Erythroblast (primary cell): Measurements from ENCODE around the gene ABCC12.

Experiments
- DNase-seq, 2 experiments: peaks; one replicate each; lab custom pipeline; 2025; lab: John Stamatoyannopoulos, UW
- GATA1 ChIP-seq: IDR thresholded peaks from 2 replicates; pipeline ENCODE4 v1.6.1; 2011; ENCODE audit warnings: low read depth, mild to moderate bottlenecking, control low read depth, low read length, moderate library complexity
- POLR2A ChIP-seq: IDR thresholded peaks from 2 replicates; pipeline ENCODE4 v1.6.1; 2011; ENCODE audit warnings: mild to moderate bottlenecking, low read length

The ABCC12 gene

DNA sequence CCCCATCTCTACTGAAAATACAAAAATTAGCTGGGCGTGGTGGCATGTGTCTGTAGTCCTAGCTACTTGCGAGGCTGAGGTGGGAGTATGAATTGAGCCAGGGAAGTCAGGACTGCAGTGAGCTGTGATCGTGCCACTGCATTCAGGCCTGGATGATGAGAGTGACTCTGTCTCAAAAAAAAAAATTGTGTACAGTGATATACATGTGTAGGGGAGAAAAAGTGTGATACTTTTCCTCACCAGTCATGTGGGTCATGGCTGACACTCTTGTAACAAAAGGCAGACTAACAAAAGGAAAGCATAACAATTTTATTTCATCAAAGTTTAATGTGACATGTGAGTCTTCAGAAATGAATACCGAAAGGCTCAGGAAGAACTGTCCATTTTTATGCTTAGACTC, 2.0 kb upstream of the ABCC12 start:
- no peak for DNase-seq
- TF ChIP-seq GATA1 (no peak), POLR2A (no peak)

DNA sequence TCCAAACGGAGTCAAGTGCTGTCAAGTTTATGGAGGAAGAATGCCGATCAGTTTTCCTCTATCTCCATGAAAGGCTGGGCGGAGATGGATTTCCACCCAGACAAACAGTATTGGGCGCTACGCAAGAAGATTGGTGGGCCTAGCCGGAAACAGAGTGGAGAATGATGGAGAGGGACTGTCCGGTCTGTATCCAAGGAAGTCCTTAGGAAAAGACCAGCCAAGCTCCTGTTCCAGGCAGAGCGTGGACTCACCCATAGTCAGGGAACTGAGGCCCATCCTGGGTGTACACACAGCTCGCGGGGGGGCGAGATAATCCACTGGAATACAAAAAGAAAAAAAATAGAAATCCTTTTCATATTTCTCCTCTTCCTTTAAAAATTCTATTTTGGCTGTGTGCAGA, 1.5 kb upstream of the ABCC12 start:
- no peak for TF ChIP-seq POLR2A
- TF ChIP-seq GATA1: no peak
- no peak for DNase-seq

DNA sequence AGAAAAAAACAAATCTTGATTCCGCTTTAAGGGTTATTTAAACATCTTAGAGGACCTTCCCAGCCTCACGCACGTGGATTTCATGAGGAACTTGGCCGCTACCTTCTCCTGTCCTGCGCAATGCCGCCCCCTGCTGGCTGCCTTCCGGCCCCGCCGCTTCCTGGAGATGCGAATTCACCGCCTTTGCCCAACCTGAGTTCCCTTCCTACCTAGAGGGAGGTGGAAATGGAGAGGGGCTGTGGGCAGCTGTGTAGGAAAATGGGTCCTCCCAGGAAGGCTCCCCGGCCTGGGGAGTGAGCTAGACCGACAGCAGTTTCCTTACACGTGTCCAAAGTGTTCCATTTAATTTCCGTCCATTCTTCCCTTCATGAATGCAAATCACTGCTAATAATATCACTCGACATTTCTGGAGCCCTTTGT, 1.0 kb upstream of the ABCC12 start:
- peak; percentile 64 to 83 for DNase-seq

DNA sequence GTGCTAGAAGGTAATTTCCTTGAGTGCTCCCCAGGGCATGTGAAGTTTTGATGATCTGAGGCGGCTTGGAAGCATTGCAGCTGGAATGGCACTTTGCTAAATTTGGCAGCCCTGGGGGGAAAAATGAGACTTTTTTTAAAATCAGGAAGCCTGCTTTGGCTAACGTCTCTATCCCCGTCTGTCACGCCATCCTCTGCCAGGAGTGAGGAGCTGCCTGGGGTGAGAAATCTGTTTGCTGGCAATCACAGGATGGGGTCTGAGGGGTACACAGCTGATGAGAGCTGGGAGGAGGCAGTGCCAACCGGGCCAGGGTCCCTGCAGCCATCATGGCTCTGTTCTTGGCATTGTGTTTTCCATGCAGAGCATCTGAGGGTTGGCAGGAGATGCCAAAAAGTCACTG, 2.0 kb downstream of the ABCC12 start:
- no peak for TF ChIP-seq GATA1
- no peak for TF ChIP-seq POLR2A
- no peak for DNase-seq

More for the DNA sequence above, 1.0 kb upstream of the ABCC12 start:
- TF ChIP-seq GATA1 (no peak), POLR2A (no peak)

DNA sequence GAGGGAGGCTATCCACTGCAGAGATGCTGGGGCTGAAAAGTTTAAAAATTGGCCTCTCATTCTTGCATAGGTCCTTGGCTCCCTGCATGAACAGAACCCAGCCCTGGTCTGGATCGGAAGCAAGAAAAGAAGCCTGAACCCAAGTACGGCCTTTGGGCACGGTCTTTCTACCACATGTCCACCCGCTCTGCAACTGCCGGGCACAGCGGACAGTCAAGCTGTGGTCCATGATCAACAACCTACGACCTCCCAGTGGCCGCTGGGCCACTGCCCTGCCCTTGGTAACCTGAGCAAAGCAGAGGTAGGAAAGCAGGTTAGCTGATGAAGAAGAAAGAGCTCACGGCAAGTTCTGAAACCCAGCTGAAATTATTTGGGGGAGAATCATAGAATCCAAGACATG, 3.6 kb downstream of the ABCC12 start:
- no peak for TF ChIP-seq POLR2A
- TF ChIP-seq GATA1: no peak

DNA sequence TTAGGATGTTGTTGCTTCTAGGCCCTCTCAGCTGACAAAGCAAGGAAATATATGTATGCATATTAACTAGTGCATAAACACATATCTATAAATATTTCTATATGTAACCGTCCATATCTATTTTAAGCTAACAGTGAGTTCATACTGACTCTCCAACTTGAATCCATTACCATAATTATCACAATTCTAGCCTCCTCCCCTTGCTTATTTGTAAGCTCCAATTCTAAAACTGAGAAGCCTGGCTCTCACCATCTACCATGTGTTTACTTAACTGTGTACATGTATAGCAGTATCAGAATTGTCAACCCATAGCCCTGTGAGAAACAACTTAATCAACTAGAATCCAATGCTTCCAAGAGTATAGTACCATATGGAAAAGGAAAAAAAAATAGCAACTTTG, 5.1 kb downstream of the ABCC12 start:
- no peak for TF ChIP-seq GATA1
- no peak for TF ChIP-seq POLR2A
- no peak for DNase-seq

More for the DNA sequence above, 3.6 kb downstream of the ABCC12 start:
- DNase-seq: no peak

DNA sequence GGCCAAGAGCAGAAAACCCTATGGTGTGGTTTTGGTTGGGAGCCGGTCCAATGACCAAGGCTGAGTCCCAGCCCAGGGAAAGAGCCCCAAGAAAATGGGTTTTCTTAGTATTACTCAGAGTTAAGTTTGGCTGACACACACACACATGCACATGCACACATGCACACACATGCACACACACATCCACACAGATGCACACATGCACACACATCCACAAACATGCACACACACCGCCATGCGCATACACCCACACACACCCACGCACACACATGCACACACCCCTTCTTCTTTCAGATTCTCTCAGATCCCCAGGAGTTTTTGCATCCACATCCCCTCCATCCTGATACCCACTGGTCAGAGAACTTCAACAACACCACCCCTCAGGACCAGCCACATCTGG, 9.1 kb downstream of the ABCC12 start:
- no peak for TF ChIP-seq POLR2A
- DNase-seq: no peak

DNA sequence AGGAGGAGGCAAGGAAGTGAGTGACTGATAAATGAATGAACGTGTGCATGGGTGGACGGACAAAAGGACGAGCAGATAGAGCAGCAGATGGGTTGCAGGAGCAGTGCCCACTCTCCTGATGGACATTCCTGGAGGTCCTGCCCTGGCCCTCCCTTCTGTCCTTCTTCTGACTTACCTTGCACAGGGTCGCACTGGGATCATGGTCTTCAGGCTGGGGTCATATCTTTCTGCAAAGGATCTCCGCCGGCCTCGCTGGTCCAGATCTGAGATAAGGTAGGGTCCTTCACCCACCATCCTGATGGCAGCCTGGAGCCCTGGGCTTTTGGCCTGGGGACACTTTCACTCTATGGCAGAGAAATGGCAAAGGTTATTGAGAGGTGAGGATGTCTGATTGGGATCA, 9.7 kb downstream of the ABCC12 start:
- TF ChIP-seq POLR2A (no peak), GATA1 (no peak)
- DNase-seq: no peak

DNA sequence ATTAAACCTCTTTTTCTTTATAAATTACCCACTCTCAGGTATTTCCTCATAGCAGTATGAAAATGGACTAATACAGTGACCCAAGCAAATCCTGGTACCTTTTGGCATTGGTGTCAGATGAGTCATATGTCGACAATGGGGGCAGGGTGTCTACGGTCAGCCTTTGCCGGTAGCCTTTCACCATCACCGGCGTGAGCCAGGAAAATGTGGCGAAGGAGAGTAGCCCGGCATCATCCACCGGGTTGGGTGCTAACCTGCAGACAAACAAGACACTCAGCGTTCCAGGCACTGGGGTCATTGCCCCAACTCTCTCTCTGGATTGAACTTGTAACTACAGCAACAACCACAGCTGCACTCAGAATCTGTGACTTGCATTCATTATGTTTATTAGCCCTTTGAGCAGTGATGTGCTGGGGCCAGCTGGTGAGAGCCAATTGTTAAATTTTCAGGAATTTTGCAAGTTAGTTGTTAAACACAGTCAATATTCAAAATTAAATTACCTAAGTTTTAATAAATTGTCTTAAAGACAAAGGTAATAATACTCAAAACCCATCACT, 11.9 kb downstream of the ABCC12 start:
- TF ChIP-seq POLR2A (no peak), GATA1 (no peak)
- DNase-seq: no peak

DNA sequence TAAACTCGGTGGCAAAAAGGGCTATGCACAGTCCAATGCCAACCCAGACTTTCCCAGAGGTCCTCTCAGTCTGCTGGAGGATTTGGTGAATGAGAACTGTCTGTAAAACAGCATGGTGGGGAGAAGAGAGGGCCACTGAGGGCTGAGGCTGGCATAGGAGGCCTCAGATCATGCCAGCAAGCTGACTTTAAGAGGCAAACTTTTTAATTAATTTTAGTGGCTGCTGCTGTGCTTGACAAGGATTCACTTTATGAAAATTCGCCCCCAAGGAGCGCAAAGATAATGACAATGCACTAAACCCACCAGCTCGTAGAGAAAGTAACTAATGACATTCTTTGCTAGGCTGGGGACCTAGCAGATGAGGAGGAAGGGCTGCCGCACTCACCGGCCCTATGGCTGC, 15.0 kb downstream of the ABCC12 start:
- TF ChIP-seq POLR2A: no peak
- TF ChIP-seq GATA1: no peak
- DNase-seq: no peak

DNA sequence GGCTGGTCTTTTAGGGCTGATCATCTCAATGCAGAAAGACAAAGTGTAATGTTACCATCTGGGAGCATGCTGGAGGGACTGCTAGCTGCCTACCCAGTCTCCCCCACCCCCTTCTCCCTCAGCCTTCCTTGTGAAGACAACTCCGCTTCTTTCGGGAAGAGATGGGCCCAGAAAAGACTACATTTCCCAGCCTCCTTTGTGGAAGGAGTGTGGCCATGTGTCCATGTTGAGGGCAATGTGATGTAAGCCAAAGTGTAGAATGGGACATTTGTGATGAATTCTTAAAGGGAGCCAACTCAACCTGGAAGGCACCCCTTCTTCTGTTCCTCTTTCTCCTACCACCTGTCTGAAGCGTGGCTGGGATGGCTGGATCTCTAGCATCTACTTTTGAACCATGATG, 16.3 kb downstream of the ABCC12 start:
- no peak for DNase-seq
- TF ChIP-seq POLR2A (no peak), GATA1 (no peak)

DNA sequence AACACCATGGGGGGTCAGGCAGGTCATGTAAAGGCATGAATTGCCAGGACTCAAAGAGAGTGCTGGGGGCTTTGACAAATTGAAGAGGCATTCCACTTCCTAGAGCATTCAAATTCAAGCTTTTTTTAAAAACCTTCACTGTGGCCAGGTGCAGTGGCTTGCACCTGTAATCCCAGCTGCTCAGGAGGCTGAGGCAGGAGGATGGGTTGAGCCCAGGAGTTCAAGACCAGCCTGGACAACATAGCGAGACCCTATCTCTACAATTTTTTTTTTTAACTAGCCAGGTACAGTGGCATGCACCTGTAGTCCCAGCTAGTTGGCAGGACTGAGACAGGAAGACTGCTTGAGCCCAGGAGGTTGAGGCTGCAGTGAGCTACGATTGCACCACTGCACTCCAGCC, 17.2 kb downstream of the ABCC12 start:
- no peak for DNase-seq
- TF ChIP-seq POLR2A (no peak), GATA1 (no peak)

DNA sequence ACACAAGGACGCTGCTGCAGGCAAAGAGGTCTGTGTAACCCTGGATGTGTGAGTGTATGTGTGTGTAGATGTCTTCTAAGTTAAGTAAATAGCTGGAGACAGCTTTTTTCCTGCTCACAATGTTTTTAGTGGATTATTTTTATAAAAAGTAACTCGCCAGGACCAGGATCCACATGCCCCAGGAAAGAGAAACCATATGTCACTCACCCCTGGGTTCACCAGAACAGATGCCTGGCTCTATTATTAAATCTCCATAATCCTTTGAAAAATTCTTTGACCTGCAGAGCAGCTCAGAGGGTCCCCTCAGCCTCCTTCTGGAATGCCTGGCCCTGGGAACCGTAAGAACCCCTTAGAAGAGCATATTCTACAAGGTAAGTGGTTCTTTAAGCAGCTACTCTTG, 18.0 kb downstream of the ABCC12 start:
- no peak for TF ChIP-seq POLR2A
- TF ChIP-seq GATA1: no peak
- DNase-seq: no peak

DNA sequence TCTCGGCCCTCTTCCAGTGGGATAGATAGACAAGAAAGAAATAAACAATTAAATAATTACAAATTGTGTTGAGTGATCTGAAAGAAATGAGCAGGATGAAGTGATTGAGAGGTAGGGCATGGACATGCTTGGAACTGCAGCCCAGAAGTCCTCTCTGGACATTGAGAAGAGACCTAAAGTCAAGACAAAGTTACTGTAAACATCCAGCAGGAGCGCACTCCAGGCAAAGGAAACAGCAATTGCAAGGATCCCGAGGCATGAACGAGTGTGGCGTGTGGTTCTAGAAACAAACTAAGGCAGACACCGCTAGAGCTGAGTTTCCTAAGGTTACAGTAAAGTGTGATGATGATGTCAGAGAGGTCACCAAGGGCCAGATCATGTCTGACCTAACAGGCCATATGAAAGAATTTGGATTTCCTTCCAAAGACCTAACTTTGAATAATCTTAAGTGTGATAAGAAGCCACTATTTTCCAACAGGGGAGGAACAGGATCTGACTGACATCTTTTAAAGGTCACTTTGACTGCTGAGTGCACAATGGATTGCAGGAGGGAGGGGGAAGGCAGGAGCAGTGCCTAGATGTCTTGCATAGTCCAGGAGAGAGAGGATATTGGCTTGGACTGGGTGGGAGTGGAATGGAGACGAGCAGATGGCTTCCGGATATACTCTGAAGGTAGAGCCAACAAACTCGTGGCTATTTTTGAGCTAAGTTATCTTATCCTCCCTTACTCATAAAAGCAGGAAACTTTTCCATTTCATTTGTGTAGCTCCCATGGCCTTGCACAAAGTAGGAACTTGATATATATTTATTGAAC, 19.0 kb downstream of the ABCC12 start:
- TF ChIP-seq GATA1: no peak
- TF ChIP-seq POLR2A: no peak
- no peak for DNase-seq

DNA sequence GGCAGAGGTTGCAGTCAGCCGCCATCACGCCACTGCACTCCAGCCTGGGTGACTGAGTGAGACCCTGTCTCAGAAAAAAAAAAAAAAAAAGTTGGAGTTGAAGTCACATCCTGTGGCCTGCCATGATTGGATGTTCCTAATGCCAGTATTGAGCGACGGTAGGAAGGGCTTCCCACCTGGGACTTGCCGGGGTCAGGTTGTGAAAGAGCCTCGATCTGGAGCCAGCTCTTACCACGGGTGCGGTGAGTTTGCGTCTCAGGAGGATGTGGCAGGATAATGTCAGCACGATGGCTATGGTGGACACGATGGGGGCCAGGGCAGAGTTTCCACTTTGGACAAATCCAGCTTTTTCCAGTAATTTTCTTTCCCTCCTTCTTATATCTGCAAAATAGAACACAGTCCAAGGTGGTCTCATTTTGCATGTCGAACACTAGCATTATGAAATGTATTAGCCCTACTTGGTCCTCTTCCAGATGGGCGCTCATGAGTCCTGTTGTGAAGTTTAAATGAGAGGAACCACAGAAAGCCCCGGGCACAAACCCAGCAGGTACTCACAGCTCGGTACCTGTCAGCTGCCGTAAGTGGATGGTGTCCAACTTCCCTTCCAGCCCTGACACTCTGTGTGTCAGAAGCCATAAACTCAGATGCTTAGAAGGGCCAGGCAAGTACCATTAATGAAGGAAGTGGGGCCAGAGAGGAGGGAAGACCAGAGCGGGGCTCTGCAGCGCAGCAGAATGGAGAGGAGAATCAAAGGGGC, 22.2 kb downstream of the ABCC12 start:
- DNase-seq: no peak
- TF ChIP-seq POLR2A (no peak), GATA1 (no peak)
